Measurements from ENCODE around the gene PRPS1L1.

Gene PRPS1L1

GRCh38 chr7:17990761-17991160, 36.9 kb downstream of the PRPS1L1 start:
- Mint-ChIP-seq H3K9me3 (no peaks in the 10 kb centered on the region), H3K4me1 (no peaks in the 10 kb centered on the region), H3K27ac (no peak overlapping the region), H3K4me3 (no peak overlapping the region), H3K36me3 (no peaks in the 10 kb centered on the region), H3K27me3 (peaks cover 8% of the 10 kb centered on the region)

- H3K36me3 Mint-ChIP-seq: no peaks in the 10 kb centered on the region
- H3K27ac Mint-ChIP-seq: no peak overlapping the region
- no peaks in the 10 kb centered on the region for H3K9me3 Mint-ChIP-seq
- no peak overlapping the region for H3K4me3 Mint-ChIP-seq
- no peaks in the 10 kb centered on the region for H3K4me1 Mint-ChIP-seq
- H3K27me3 Mint-ChIP-seq: peaks cover 8% of the 10 kb centered on the region
Measured at GRCh38 chr7:17989546-17989945, 38.1 kb downstream of the PRPS1L1 start.

GRCh38 chr7:17988858-17989257, 38.8 kb downstream of the PRPS1L1 start:
- Mint-ChIP-seq H3K27ac (no peak overlapping the region), H3K4me3 (no peak overlapping the region), H3K27me3 (peaks cover 8% of the 10 kb centered on the region), H3K4me1 (no peaks in the 10 kb centered on the region), H3K9me3 (no peaks in the 10 kb centered on the region), H3K36me3 (no peaks in the 10 kb centered on the region)

GRCh38 chr7:17988141-17988540, 39.5 kb downstream of the PRPS1L1 start:
- no peak overlapping the region for H3K4me3 Mint-ChIP-seq
- H3K27me3 Mint-ChIP-seq: peaks cover 8% of the 10 kb centered on the region
- H3K27ac Mint-ChIP-seq: no peak overlapping the region
- H3K36me3 Mint-ChIP-seq: no peaks in the 10 kb centered on the region
- H3K4me1 Mint-ChIP-seq: no peaks in the 10 kb centered on the region
- H3K9me3 Mint-ChIP-seq: no peaks in the 10 kb centered on the region

- Mint-ChIP-seq H3K27ac (no peak overlapping the region), H3K9me3 (no peaks in the 10 kb centered on the region), H3K4me3 (no peak overlapping the region), H3K4me1 (no peaks in the 10 kb centered on the region), H3K36me3 (no peaks in the 10 kb centered on the region), H3K27me3 (peaks cover 8% of the 10 kb centered on the region)
Measured at GRCh38 chr7:17986851-17987250, 40.8 kb downstream of the PRPS1L1 start.

GRCh38 chr7:17985473-17986239, 42.0 kb downstream of the PRPS1L1 start:
- Mint-ChIP-seq H3K4me1 (no peaks in the 10 kb centered on the region), H3K9me3 (no peaks in the 10 kb centered on the region), H3K4me3 (no peak overlapping the region), H3K27me3 (peaks cover 8% of the 10 kb centered on the region), H3K36me3 (no peaks in the 10 kb centered on the region), H3K27ac (no peak overlapping the region)

- Mint-ChIP-seq H3K27ac (peak overlapping the region; percentile 44), H3K27me3 (peaks cover 7% of the 10 kb centered on the region)
Measured at GRCh38 chr7:17984288-17984687, 43.4 kb downstream of the PRPS1L1 start.

GRCh38 chr7:17983221-17984062, 44.2 kb downstream of the PRPS1L1 start:
- Mint-ChIP-seq H3K36me3 (no peaks in the 10 kb centered on the region), H3K4me1 (no peaks in the 10 kb centered on the region), H3K4me3 (no peak overlapping the region), H3K9me3 (no peaks in the 10 kb centered on the region), H3K27ac (no peak overlapping the region), H3K27me3 (peaks cover 4% of the 10 kb centered on the region)

More at GRCh38 chr7:17984288-17984687, 43.4 kb downstream of the PRPS1L1 start:
- no peak overlapping the region for H3K4me3 Mint-ChIP-seq
- no peaks in the 10 kb centered on the region for H3K4me1 Mint-ChIP-seq
- no peaks in the 10 kb centered on the region for H3K36me3 Mint-ChIP-seq
- H3K9me3 Mint-ChIP-seq: no peaks in the 10 kb centered on the region

GRCh38 chr7:17976952-17977351, 50.7 kb downstream of the PRPS1L1 start:
- Mint-ChIP-seq H3K27me3 (peaks cover 5% of the 10 kb centered on the region), H3K4me1 (no peaks in the 10 kb centered on the region), H3K4me3 (no peak overlapping the region), H3K27ac (no peak overlapping the region), H3K36me3 (no peaks in the 10 kb centered on the region), H3K9me3 (no peaks in the 10 kb centered on the region)
